Natural killer cell (primary cell): ENCODE measurements around the gene PPT1. TPM values are rescaled to one million over a fixed set of nuclear protein-coding genes. Genes with fewer than 3 reads are reported as not detected.

Experiments
- ATAC-seq, 3 donors: fragments of 150-1000 bp in 2 of 3; fragments of 200-7000 bp in 1 of 3; cut with Tn5 transposase; 1 replicate in 1 of 3; 2 replicates in 2 of 3; pipeline ENCODE4 v1.10.0; 2021; ENCODE audit warnings: mild to moderate bottlenecking in 2 of 3, moderate library complexity in 2 of 3
- DNase-seq, 2 donors: peaks; one replicate each; pipeline versions ENCODE4 v3.0.0 to v3.0.0-alpha.2; 2013 to 2021; ENCODE audit warnings: mixed read lengths in 1 of 2
- H3K27ac ChIP-seq: one replicate; pipeline ENCODE4 v1.5.1; 2013; ENCODE audit warnings: mild to moderate bottlenecking, low read length
- H3K27me3 ChIP-seq: one replicate; pipeline ENCODE4 v1.6.1; 2013; ENCODE audit warnings: low read length; ENCODE audit not compliant: control insufficient read depth, insufficient read depth
- H3K36me3 ChIP-seq: one replicate; pipeline ENCODE4 v1.6.1; 2013; ENCODE audit warnings: low read length; ENCODE audit not compliant: control insufficient read depth, insufficient read depth
- H3K4me1 ChIP-seq: one replicate; pipeline ENCODE4 v1.6.1; 2013; ENCODE audit warnings: low read length; ENCODE audit not compliant: control insufficient read depth, insufficient read depth
- H3K4me3 ChIP-seq: one replicate; pipeline ENCODE4 v1.5.1; 2013; ENCODE audit warnings: low read length
- H3K9me3 ChIP-seq: one replicate; pipeline ENCODE4 v1.6.1; 2013; ENCODE audit warnings: low read length; ENCODE audit not compliant: control insufficient read depth, insufficient read depth
- H3K27ac Mint-ChIP-seq, 2 donors: one replicate each; pipeline ENCODE4 v1.8.0; 2022; ENCODE audit warnings: mild to moderate bottlenecking in 2 of 2, mixed read lengths in 2 of 2, moderate library complexity in 1 of 2
- H3K27me3 Mint-ChIP-seq, 2 donors: one replicate each; pipeline ENCODE4 v1.8.0; 2022; ENCODE audit warnings: low read depth in 2 of 2, mixed read lengths in 2 of 2
- H3K36me3 Mint-ChIP-seq: one replicate; pipeline ENCODE4 v1.8.0; 2022; ENCODE audit warnings: mixed read lengths
- H3K4me1 Mint-ChIP-seq, 2 donors: one replicate each; pipeline ENCODE4 v1.8.0; 2022; ENCODE audit warnings: mixed read lengths in 2 of 2
- H3K4me3 Mint-ChIP-seq: one replicate; pipeline ENCODE4 v1.8.0; 2022; ENCODE audit warnings: mild to moderate bottlenecking, moderate library complexity, mixed read lengths
- H3K9me3 Mint-ChIP-seq, 2 donors: one replicate each; pipeline ENCODE4 v1.8.0; 2022; ENCODE audit warnings: mixed read lengths in 2 of 2
- WGBS: methylation state at CpG from one replicate; pipeline ENCODE4 v1.1.7; 2013; ENCODE audit warnings: missing lambda C conversion rate; ENCODE audit not compliant: insufficient coverage; 5-methylcytosine and 5-hydroxymethylcytosine counted together
- intact Hi-C: fragments of 100-400 bp; cut with micrococcal nuclease; formaldehyde crosslinking; loops from one replicate; pipeline ENCODE4 v1.14.2; 2022
- total RNA-seq, 4 donors: library from RNA; stranded (reverse); fragments of 120-200 nt in 1 of 4; gene quantifications; one replicate each; pipeline versions ENCODE4 v1.2.3 to v1.2.4, GENCODE V29; 2013 to 2022
- TF ChIP-seq, protein P1 (sequence below): fragments of 200-600 bp; IDR thresholded peaks from one replicate; pipeline ENCODE4 v1.8.0; 2022; ENCODE audit warnings: antibody characterized with exemption

Gene PPT1
- total RNA-seq, 3 donors from 2014 or later (not counting 1 experiment from before 2014, with no cell fraction given), result 24.9 to 34.5 (median 29.9) TPM

DNA sequence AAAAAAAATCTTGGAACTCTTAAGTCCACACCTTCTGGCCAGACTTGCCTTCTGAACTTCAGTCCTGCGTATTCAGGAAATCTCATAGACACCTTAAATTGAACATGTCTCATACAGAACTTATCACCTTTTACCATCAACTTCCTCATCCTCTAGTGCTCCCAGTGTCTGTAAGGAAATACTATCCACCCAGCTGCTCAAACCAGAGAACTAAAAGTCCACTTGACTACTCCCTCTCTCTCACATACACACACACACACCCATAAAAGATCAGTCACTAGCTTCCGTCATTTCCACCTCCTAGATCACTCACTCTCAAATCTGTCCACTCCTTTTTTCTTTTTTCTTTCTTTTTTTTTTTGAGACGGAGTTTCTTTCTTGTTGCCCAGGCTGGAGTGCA lies 67.4 kb downstream of the PPT1 start:
- Mint-ChIP-seq H3K4me3 (no peak overlapping the region), H3K4me1 (peaks cover 19 to 28% of the 10 kb centered on the region in 2 donors), H3K36me3 (no peaks in the 10 kb centered on the region), H3K27me3 (no peaks in the 10 kb centered on the region), H3K9me3 (no peaks in the 10 kb centered on the region), H3K27ac (no peak overlapping the region)
- DNase-seq (no peak), ATAC-seq (no peak)
- Histone ChIP-seq H3K36me3 (no peaks in the 10 kb centered on the region), H3K27ac (no peak overlapping the region), H3K4me1 (peaks cover 14% of the 10 kb centered on the region), H3K4me3 (no peak overlapping the region), H3K9me3 (peaks cover 5% of the 10 kb centered on the region), H3K27me3 (no peaks in the 10 kb centered on the region)
- WGBS, result 48% methylated on average over 3 of the region's 3 CpGs
- intact Hi-C loops, result loop anchor here (10.0 kb wide), 1 partner anchor 55 kb away; no protein-coding TSS in a partner anchor
- TF ChIP-seq, protein P1, sequence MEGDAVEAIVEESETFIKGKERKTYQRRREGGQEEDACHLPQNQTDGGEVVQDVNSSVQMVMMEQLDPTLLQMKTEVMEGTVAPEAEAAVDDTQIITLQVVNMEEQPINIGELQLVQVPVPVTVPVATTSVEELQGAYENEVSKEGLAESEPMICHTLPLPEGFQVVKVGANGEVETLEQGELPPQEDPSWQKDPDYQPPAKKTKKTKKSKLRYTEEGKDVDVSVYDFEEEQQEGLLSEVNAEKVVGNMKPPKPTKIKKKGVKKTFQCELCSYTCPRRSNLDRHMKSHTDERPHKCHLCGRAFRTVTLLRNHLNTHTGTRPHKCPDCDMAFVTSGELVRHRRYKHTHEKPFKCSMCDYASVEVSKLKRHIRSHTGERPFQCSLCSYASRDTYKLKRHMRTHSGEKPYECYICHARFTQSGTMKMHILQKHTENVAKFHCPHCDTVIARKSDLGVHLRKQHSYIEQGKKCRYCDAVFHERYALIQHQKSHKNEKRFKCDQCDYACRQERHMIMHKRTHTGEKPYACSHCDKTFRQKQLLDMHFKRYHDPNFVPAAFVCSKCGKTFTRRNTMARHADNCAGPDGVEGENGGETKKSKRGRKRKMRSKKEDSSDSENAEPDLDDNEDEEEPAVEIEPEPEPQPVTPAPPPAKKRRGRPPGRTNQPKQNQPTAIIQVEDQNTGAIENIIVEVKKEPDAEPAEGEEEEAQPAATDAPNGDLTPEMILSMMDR, result no peak

DNA sequence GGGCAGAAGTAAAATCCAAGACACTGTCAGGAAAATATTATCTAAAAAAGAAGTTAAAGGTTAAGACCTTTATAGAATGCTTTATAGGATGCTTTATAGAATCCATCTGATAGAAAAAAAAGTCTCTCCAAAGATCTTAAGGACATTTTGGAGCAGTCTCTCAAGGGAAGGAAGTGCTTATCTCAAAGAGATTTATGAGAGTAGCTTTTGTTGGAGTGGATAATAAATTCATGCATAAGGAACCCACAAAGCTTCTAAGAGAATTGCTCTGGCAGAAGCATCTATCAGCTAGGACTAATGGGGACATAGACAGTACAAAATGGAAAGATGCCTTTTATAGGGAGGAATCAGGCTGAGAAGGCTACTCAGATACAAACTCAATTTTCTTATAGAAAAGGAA lies 69.4 kb downstream of the PPT1 start:
- H3K27ac Mint-ChIP-seq, result no peak overlapping the region
- intact Hi-C loops, result no loop called here
- no peak overlapping the region for H3K4me3 Mint-ChIP-seq
- H3K27me3 Mint-ChIP-seq, result no peaks in the 10 kb centered on the region
- peaks cover 5% of the 10 kb centered on the region for H3K9me3 ChIP-seq
- DNase-seq (no peak), ATAC-seq (no peak)
- TF ChIP-seq, protein P1, result no peak
- H3K27me3 ChIP-seq, result no peaks in the 10 kb centered on the region
- H3K4me1 ChIP-seq, result peaks cover 8% of the 10 kb centered on the region
- no peaks in the 10 kb centered on the region for H3K9me3 Mint-ChIP-seq
- H3K36me3 Mint-ChIP-seq, result no peaks in the 10 kb centered on the region
- peaks cover 11 to 18% of the 10 kb centered on the region in 2 donors for H3K4me1 Mint-ChIP-seq
- no peak overlapping the region for H3K4me3 ChIP-seq
- no peak overlapping the region for H3K27ac ChIP-seq
- H3K36me3 ChIP-seq, result no peaks in the 10 kb centered on the region

DNA sequence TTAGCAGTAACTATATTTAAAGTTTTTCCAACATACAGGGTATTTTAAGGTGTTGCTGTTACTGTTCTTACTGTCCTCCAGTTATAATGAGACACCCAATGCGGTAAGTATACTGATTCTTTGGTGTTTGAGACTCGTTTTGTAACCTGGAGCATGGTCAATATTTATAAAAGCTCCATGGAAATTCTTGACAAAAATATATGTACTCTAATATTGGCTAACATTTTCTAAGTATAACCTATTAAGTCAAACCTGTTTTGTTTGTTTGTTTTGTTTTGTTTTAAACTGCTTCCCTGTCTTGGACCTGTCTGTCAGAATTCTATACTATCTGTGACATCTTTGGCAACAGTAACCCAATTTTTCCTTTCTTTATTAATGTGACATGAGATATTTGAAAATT lies 72.4 kb downstream of the PPT1 start:
- H3K36me3 Mint-ChIP-seq, result no peaks in the 10 kb centered on the region
- intact Hi-C loops, result no loop called here
- TF ChIP-seq, protein P1, result no peak
- Histone ChIP-seq H3K4me1 (peaks cover 4% of the 10 kb centered on the region), H3K4me3 (no peak overlapping the region), H3K9me3 (peaks cover 5% of the 10 kb centered on the region), H3K36me3 (no peaks in the 10 kb centered on the region), H3K27ac (no peak overlapping the region), H3K27me3 (no peaks in the 10 kb centered on the region)
- no peaks in the 10 kb centered on the region for H3K27me3 Mint-ChIP-seq
- peaks cover 3% of the 10 kb centered on the region in 2 donors for H3K4me1 Mint-ChIP-seq
- no peaks in the 10 kb centered on the region for H3K9me3 Mint-ChIP-seq
- DNase-seq (no peak), ATAC-seq (no peak)
- H3K4me3 Mint-ChIP-seq, result no peak overlapping the region
- H3K27ac Mint-ChIP-seq, result no peak overlapping the region
- WGBS, result 79% methylated on average over 2 of the region's 2 CpGs

DNA sequence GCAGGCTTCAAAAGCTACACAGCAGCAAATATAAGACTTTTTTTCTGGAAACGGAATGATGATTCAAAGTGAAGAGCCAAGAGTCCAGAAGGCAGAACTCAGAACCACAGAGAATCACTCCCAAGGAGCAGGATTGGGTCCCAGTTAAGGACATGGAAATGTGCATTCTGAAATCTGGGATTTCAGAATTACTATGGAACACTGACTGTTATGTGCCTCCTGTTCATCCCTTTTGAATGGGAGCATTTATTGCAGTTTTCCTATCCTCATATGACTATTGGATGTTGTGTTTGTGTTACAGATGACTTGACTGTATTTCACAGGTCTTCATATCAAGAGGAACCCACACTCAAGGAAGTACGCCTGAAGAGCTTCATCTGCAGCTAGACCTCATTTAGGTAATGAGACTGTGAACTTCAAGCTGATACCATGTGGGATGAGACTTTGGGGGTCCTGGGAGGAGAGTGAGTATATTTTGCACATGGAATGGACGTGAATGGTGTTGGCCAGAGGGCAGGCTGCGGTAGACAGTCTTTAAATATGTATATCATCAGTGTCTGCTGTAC lies 73.6 kb downstream of the PPT1 start:
- Histone ChIP-seq H3K27ac (no peak overlapping the region), H3K4me3 (no peak overlapping the region), H3K4me1 (no peaks in the 10 kb centered on the region), H3K36me3 (no peaks in the 10 kb centered on the region), H3K27me3 (no peaks in the 10 kb centered on the region), H3K9me3 (peaks cover 5% of the 10 kb centered on the region)
- intact Hi-C loops, result no loop called here
- H3K4me3 Mint-ChIP-seq, result no peak overlapping the region
- peaks cover 0 to 4% of the 10 kb centered on the region in 2 donors for H3K4me1 Mint-ChIP-seq
- 82% methylated on average over 4 of the region's 4 CpGs for WGBS
- H3K9me3 Mint-ChIP-seq, result no peaks in the 10 kb centered on the region
- H3K36me3 Mint-ChIP-seq, result no peaks in the 10 kb centered on the region
- ATAC-seq (no peak), DNase-seq (no peak)
- TF ChIP-seq, protein P1, result no peak
- no peaks in the 10 kb centered on the region for H3K27me3 Mint-ChIP-seq
- no peak overlapping the region for H3K27ac Mint-ChIP-seq
